ENCODE measurements around the gene TOP2A. TPM values are rescaled to one million over a fixed set of nuclear protein-coding genes. Genes with fewer than 3 reads are reported as not detected.

TOP2A gene
- 411 and 423 TPM in 2 replicates for total RNA-seq

DNA sequence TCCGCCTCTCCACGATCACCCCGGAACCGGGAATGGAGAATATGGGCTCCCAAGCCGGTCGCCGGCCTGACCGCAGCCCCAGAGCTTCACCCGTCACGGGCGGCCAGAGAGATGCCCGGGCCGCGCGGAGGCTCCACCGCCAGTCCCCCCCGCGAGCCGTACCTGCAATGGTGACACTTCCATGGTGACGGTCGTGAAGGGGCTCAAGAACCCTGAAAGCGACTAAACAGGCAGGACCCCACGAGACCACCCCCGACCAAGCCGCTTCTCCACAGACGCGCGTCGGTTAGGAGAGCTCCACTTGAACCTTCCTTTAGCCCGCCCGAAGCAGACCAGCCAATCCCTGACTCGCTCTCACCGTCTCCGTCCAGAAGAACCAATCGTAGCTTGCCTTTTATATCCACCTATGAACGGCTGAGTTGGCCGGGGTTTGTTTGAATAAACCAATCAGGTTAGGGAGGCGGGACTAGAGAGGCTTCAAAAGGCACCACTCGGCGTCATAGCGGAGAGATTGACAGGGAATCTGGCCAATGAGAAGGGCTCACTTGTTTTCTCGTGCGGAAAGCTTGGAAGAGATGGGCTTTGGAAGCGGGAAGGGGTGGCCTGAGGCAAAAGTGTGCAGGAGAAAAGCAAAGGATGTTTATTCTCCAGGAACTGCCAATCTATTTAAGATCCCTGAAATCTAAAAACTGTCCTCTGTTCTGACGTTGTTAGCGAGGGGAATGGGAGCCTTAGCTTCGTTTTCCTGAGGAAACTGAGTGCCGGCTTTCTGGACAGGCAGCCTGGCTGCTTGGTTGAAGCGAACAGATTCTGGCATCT, at the start of gene TOP2A:
Gene TOP2A, minus strand, starts transcription at position 288 of the 819 bp plus-strand sequence. Its CDS starts 105 bp downstream, at position 183.
- intact Hi-C loops (cut with micrococcal nuclease): loop anchor here (1.0 to 10.0 kb wide), 9 partner anchors 34 to 227 kb away; partner anchors contain the start of genes CDC6 and SMARCE1

DNA sequence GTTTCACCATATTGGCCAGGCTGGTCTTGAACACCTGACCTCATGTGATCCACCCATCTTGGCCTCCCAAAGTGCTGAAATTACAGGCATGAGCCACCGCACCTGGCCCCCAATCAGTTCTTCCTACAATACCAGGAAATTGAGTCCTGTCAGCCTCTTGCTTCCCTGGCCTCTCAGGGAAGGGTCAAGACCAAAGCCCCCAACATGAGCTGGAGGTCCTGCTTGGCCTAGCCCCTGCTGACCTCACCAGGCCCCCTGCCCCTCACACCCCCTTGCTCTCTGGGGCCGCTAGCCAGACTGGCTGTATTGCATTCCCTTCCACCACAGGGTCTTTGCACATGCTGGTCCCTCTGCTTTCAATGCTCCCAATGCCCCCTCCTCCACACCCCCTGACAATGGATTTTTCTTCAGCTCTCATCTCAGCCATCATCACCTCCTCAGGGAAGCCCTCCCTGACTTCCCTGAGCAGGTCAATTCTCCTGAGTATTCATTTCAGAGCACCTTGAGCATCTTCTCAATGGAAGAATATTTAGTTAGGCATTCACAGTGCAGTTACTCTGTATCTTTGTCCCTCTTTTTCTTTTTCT, 49.7 kb upstream of the TOP2A start:
- intact Hi-C loops (cut with micrococcal nuclease): no loop called here

DNA sequence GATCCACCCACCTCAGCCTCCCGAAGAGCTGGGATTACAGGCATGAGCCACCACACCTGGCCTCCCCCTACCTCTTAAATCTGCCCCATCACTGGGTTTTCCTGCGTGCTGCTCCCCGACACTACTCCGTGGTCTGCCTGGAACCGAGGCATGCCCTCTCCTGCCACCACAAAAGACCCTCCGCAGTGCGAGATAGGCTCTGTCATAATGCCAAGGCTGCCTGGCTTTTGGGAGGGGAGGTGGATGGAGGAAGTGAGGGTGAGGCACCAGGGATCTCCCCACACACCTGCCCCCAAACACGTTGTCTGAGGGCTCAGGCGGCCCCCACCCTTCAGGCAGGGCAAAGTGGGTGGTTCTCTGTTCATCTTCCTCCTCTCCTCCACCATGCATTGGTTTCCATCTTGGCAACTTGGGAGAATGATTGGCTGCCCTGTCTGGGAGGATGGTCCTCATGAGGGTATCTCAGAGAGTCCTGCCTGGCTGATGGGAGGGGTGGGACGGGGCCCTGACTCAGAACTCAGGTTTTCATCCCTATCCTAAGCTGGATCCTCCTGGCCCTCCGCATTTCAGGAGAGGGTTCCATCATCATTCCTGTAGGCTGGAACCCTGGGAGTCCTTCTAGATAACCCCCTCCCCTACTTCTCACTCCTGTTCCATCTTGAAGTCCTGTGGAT, 48.7 kb upstream of the TOP2A start:
- intact Hi-C loops (cut with micrococcal nuclease): no loop called here

GRCh38 chr17:40464392-40464855, 46.7 kb upstream of the TOP2A start:
- intact Hi-C loops (cut with micrococcal nuclease): no loop called here

GRCh38 chr17:40463122-40463550, 45.4 kb upstream of the TOP2A start:
- intact Hi-C loops (cut with micrococcal nuclease): no loop called here

- intact Hi-C loops (cut with micrococcal nuclease): no loop called here
Observed at GRCh38 chr17:40462343-40463121, 44.8 kb upstream of the TOP2A start.

GRCh38 chr17:40461732-40462342, 44.1 kb upstream of the TOP2A start:
- intact Hi-C loops (cut with micrococcal nuclease): no loop called here

DNA sequence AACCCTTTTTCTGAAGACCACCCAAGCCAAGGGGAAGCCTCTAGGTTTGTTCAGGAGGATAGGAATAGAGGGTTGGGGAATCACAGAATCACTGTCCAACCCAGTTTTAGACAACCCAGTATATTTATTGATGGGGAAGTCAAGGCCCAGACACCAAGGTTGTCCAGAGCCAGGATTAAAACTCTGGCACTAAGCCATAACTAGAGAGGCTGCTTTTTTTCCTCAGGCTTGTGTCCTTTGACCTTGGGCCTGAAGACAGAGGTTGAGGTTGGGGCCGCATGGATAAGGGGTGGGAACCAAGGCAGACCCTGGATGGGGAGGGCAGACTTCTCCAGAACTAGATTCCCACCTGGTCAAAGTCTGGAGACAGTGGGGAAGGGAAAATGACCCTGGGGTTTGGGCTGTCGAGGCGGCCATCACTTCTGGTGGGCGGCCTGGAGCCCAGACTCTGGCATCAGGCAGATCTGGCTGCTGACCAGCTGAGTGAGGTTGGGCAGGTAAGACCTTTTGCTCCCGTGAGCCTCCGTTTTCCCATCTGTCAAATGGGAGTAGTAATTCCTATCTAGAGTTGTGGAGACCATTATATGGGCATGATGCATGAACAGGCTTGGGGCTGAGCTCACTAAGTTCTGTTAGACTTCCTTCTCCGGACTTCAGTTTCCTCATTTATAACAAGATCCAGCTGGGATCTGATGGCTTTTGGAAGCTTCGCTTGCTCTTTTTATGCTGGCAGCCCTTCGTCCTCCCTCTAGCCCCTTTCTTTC, 43.5 kb upstream of the TOP2A start:
- intact Hi-C loops (cut with micrococcal nuclease): no loop called here

GRCh38 chr17:40460604-40460967, 42.9 kb upstream of the TOP2A start:
- intact Hi-C loops (cut with micrococcal nuclease): no loop called here

DNA sequence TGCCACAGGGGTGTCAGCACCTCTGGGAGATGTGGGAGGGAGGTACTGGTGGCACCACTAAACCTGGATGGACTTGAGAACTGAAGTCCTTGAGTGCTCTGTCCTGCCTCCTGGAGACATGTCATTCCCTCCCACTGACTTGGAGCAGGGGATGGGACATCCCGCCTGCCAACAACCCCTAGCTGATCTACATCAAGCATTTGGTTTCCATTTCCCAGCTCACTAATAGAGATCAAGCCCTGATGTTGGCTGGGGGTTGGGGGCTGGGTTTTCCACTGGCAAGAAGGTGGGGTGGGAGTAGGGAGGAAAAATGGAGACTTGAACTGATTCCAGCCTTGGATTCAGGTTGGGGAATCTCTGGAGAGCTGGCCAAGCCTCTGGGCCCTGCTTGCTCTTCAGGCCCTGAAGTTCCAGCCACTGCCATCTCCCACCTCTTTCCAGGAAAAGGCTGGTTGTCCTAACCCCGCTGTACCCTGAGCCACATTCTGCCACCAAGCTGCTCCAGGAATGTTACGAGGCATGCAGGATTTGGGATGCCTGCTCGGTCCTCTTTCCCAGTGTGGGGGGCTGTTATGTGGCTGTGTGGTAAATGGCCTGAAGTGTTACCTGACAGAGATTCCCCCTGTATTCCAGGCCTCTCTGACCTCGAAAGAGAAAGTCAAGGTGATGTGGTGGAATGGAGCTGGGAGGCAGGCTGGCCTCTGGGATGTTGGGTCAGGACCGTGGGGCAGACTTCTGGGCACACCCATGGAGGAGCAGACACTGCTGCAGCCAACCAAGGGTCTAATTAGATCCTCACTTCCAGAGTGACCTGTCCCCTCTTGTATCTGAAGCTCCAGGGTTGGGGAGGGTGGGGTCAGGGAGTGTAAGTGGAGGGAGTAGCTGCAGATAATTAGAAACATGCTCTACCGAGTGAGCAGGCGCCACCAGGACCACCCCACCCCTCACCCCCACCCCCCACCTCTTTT, 42.2 kb upstream of the TOP2A start:
- intact Hi-C loops (cut with micrococcal nuclease): no loop called here

- intact Hi-C loops (cut with micrococcal nuclease): no loop called here
Observed at GRCh38 chr17:40458851-40459482, 41.3 kb upstream of the TOP2A start.

DNA sequence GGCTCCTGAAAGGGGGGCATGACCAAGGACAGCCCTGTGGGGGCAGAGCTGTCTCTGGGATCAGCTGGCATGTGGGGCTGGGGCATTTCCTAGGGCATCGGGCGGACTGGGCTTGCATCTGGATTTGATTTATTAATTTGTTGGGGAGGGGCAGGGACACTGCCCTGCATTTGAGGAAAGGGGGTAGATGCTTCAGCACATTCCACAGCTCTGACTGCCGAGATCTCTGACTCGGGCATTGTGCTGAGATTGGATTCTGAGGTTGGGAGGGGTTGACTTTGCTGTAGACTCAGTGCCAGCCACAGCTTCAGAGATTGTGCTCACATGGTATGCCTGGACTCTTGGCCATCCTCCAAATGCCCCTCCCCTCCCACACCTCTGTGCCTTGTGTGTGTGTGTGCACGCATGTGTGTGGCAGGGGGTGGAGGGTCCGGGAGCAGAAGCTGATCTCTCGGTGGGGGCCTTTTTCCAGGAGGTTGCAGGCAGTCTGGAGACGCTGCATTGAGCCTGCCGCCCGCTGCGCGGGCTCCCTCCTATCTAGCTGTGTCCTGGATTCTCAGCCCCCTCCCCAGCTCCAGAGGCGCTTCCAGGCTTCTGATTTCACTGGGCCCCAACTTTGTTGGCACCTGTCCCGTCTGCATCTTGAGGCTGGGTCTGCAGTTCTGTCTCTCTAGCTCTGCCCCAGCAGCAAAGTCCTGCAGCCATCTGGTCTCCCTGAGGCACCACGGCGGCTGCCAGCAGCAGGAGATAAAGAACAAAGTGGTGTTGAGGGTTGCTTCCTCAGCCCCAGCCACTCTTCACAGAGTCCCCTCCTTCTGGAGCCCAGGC, 40.5 kb upstream of the TOP2A start:
- intact Hi-C loops (cut with micrococcal nuclease): no loop called here

DNA sequence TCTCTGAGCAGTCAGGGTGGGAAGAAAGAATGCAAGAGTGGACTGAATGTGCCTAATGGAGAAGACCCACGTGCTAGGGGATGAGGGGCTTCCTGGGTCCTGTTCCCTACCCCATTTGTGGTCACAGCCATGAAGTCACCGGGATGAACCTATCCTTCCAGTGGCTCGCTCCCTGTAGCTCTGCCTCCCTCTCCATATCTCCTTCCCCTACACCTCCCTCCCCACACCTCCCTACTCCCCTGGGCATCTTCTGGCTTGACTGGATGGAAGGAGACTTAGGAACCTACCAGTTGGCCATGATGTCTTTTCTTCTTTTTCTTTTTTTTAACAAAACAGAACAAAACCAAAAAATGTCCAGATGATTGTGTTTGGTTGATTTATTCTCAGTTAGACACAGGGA, 39.7 kb upstream of the TOP2A start:
- intact Hi-C loops (cut with micrococcal nuclease): no loop called here

DNA sequence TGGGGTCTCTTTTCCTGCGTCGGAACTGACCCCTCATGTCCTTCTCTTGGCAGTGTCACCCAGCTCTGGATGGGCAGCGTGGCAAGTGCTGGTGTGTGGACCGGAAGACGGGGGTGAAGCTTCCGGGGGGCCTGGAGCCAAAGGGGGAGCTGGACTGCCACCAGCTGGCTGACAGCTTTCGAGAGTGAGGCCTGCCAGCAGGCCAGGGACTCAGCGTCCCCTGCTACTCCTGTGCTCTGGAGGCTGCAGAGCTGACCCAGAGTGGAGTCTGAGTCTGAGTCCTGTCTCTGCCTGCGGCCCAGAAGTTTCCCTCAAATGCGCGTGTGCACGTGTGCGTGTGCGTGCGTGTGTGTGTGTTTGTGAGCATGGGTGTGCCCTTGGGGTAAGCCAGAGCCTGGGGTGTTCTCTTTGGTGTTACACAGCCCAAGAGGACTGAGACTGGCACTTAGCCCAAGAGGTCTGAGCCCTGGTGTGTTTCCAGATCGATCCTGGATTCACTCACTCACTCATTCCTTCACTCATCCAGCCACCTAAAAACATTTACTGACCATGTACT, 38.8 kb upstream of the TOP2A start:
- intact Hi-C loops (cut with micrococcal nuclease): no loop called here

DNA sequence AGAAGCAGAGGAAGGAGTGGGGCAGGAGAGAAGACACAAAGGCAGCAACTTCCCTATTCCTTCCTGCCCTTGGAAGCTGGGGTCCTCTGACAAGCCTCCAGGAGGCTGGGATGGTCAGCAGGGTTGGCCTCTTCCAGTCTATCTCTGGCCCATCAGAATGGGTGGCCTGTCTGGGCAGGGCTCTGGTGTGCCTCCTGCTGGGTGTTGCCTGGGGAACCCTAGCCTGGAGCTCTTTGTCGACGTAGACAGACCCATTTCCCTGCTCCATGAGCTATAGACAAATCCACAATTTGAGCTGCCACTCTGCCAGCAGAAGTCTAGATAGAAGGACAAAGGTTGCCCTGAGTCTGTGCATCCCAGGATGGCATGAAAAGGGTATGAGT, 36.9 kb upstream of the TOP2A start:
- intact Hi-C loops (cut with micrococcal nuclease): loop anchor here (5.0 kb wide), 1 partner anchor 37 kb away; the partner anchor contains the start of gene TOP2A

- intact Hi-C loops (cut with micrococcal nuclease): loop anchor here (5.0 kb wide), 1 partner anchor 37 kb away; the partner anchor contains the start of gene TOP2A
Observed at GRCh38 chr17:40453881-40454612, 36.4 kb upstream of the TOP2A start.
